ENCODE measurements around the gene HOMER1.

- no peak for TF ChIP-seq EZH2 (IDR thresholded peaks at IDR 0.05; ENCODE audit: low read length, unreplicated experiment)
- TF ChIP-seq, protein P1, sequence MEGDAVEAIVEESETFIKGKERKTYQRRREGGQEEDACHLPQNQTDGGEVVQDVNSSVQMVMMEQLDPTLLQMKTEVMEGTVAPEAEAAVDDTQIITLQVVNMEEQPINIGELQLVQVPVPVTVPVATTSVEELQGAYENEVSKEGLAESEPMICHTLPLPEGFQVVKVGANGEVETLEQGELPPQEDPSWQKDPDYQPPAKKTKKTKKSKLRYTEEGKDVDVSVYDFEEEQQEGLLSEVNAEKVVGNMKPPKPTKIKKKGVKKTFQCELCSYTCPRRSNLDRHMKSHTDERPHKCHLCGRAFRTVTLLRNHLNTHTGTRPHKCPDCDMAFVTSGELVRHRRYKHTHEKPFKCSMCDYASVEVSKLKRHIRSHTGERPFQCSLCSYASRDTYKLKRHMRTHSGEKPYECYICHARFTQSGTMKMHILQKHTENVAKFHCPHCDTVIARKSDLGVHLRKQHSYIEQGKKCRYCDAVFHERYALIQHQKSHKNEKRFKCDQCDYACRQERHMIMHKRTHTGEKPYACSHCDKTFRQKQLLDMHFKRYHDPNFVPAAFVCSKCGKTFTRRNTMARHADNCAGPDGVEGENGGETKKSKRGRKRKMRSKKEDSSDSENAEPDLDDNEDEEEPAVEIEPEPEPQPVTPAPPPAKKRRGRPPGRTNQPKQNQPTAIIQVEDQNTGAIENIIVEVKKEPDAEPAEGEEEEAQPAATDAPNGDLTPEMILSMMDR (conservative IDR thresholded peaks at IDR 0.05; ENCODE audit: low read depth, low read length): no peak
These were observed 33.5 kb upstream of the HOMER1 start for GRCh38 chr5:79547429-79547822.
